Neural progenitor cell (in vitro differentiated cells): ENCODE results near the gene OSTN. TPM values are rescaled to one million over a fixed set of nuclear protein-coding genes. Genes with fewer than 3 reads are reported as not detected.

Source experiments
- DNase-seq: peaks from one replicate; pipeline ENCODE4 v3.0.0-alpha.2; 2016; ENCODE audit warnings: low spot score
- H2AFZ ChIP-seq: fragments of 200-600 bp; sonication (generic); replicated peaks from 2 replicates; pipeline ENCODE4 v1.6.1; 2016; ENCODE audit warnings: antibody characterized with exemption
- H3F3A ChIP-seq: fragments of 200-600 bp; sonication (generic); 2 replicates; pipeline ENCODE4 v1.6.1; 2016; ENCODE audit warnings: antibody characterized with exemption, low read depth
- H3K27ac ChIP-seq: fragments of 200-600 bp; sonication (generic); 2 replicates; pipeline ENCODE4 v1.5.1; 2016; ENCODE audit warnings: mild to moderate bottlenecking
- H3K27me3 ChIP-seq: fragments of 200-600 bp; sonication (generic); 2 replicates; pipeline ENCODE4 v1.6.1; 2016; ENCODE audit warnings: mild to moderate bottlenecking, moderate library complexity
- H3K36me3 ChIP-seq: fragments of 200-600 bp; sonication (generic); 2 replicates; pipeline ENCODE4 v1.5.1; 2016
- H3K4me1 ChIP-seq: fragments of 200-600 bp; sonication (generic); 2 replicates; pipeline ENCODE4 v1.6.1; 2016; ENCODE audit warnings: mixed run types
- H3K4me2 ChIP-seq: fragments of 200-600 bp; sonication (generic); 2 replicates; pipeline ENCODE4 v1.6.1; 2016
- H3K4me3 ChIP-seq: fragments of 200-600 bp; sonication (generic); 2 replicates; pipeline ENCODE4 v1.5.1; 2016
- H3K79me2 ChIP-seq: fragments of 200-600 bp; sonication (generic); 2 replicates; pipeline ENCODE4 v1.6.1; 2016; ENCODE audit warnings: low read depth
- H3K9ac ChIP-seq: fragments of 200-600 bp; sonication (generic); 2 replicates; pipeline ENCODE4 v1.6.1; 2016
- H3K9me3 ChIP-seq: fragments of 200-600 bp; sonication (generic); 2 replicates; pipeline ENCODE4 v1.5.1; 2016; ENCODE audit warnings: low read depth
- H4K20me1 ChIP-seq: fragments of 200-600 bp; sonication (generic); 2 replicates; pipeline ENCODE4 v1.6.1; 2016; ENCODE audit warnings: low read depth
- H3K27ac Mint-ChIP-seq: 3 replicates; pipeline ENCODE4 v1.8.0; 2021; ENCODE audit warnings: mixed read lengths
- H3K27me3 Mint-ChIP-seq: 2 replicates; pipeline ENCODE4 v1.8.0; 2022; ENCODE audit warnings: low read depth, mild to moderate bottlenecking, inconsistent platforms, moderate library complexity, mixed read lengths; ENCODE audit not compliant: insufficient read depth
- H3K36me3 Mint-ChIP-seq: 3 replicates; pipeline ENCODE4 v1.8.0; 2021; ENCODE audit warnings: mixed read lengths
- H3K4me1 Mint-ChIP-seq: 3 replicates; pipeline ENCODE4 v1.8.0; 2021; ENCODE audit warnings: mixed read lengths
- H3K4me3 Mint-ChIP-seq: 3 replicates; pipeline ENCODE4 v1.8.0; 2021; ENCODE audit warnings: mild to moderate bottlenecking, moderate library complexity, mixed read lengths
- H3K9me3 Mint-ChIP-seq: 3 replicates; pipeline ENCODE4 v1.8.0; 2020; ENCODE audit warnings: mixed read lengths
- EZH2 ChIP-seq: fragments of 200-600 bp; sonication (generic); IDR thresholded peaks from 2 replicates; pipeline ENCODE4 v1.6.1; 2017; ENCODE audit warnings: antibody characterized with exemption, mild to moderate bottlenecking, moderate library complexity
- EZH2phosphoT487 ChIP-seq: fragments of 200-600 bp; sonication (generic); IDR thresholded peaks from 2 replicates; pipeline ENCODE4 v1.6.1; 2017; ENCODE audit warnings: antibody characterized with exemption
- total RNA-seq: library from RNA; depleted of rRNA; stranded (reverse); fragments of >200 nt; gene quantifications from 2 replicates; pipeline ENCODE4 v1.2.3, GENCODE V29; 2015; ENCODE audit warnings: low replicate concordance
- TF ChIP-seq, protein P1 (sequence below): fragments of 200-600 bp; sonication (generic); IDR thresholded peaks from 2 replicates; pipeline ENCODE4 v1.5.1; 2017; ENCODE audit warnings: antibody characterized with exemption, mild to moderate bottlenecking

OSTN gene
- total RNA-seq, 1 donor from 2014 or later, result 1.2 TPM

DNA sequence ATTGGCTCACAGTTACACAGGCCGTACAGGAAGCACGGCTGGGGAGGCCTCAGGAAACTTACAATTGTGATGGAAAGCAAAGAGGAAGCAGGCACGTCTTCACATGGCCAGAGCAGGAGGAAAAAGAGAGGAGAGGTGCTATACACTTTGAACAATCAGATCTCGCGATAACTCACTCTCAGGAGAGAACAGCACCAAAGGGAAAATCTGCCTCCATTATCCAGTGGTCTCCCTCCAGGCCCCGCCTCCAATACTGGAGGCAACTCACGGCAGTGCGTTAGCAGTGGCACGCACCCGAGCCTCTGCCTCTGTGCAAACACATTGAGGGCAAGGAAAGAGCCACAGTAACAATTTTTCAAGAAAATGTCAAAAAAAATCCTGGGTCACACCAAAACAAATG lies 11.0 kb downstream of the OSTN start:
- Histone ChIP-seq H3K9ac (no peak overlapping the region), H3K79me2 (no peaks in the 10 kb centered on the region), H3K36me3 (no peaks in the 10 kb centered on the region), H3K9me3 (no peaks in the 10 kb centered on the region), H3K4me1 (no peaks in the 10 kb centered on the region), H3K27ac (no peak overlapping the region), H4K20me1 (no peaks in the 10 kb centered on the region), H2AFZ (no peak overlapping the region), H3K4me3 (no peak overlapping the region), H3K27me3 (no peaks in the 10 kb centered on the region), H3K4me2 (no peak overlapping the region), H3F3A (no peaks in the 10 kb centered on the region)
- Mint-ChIP-seq H3K27ac (no peak overlapping the region), H3K4me3 (no peak overlapping the region), H3K4me1 (no peaks in the 10 kb centered on the region), H3K27me3 (peaks cover 3% of the 10 kb centered on the region), H3K9me3 (no peaks in the 10 kb centered on the region), H3K36me3 (no peaks in the 10 kb centered on the region)
- TF ChIP-seq EZH2phosphoT487 (no peak), EZH2 (no peak)
- TF ChIP-seq, protein P1, sequence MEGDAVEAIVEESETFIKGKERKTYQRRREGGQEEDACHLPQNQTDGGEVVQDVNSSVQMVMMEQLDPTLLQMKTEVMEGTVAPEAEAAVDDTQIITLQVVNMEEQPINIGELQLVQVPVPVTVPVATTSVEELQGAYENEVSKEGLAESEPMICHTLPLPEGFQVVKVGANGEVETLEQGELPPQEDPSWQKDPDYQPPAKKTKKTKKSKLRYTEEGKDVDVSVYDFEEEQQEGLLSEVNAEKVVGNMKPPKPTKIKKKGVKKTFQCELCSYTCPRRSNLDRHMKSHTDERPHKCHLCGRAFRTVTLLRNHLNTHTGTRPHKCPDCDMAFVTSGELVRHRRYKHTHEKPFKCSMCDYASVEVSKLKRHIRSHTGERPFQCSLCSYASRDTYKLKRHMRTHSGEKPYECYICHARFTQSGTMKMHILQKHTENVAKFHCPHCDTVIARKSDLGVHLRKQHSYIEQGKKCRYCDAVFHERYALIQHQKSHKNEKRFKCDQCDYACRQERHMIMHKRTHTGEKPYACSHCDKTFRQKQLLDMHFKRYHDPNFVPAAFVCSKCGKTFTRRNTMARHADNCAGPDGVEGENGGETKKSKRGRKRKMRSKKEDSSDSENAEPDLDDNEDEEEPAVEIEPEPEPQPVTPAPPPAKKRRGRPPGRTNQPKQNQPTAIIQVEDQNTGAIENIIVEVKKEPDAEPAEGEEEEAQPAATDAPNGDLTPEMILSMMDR, result no peak
- DNase-seq, result no peak

DNA sequence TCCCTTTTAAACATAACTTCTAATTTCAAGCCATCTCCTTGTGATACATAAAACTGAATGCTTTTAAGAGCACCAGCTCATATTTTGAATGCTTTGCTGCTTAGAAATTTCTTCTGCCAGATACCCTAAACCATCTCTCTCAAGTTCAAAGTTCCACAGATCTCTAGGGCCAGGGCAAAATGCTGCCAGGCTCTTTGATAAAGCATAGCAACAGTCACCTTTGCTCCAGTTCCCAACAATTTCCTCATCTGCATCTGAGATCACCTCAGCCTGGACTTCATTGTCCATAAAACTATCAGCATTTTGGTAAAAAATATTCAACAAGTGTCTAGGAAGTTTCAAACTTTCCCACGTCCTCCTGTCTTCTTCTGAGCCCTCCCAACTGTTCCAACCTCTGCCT lies 17.5 kb downstream of the OSTN start:
- Mint-ChIP-seq H3K36me3 (peaks cover 2% of the 10 kb centered on the region), H3K9me3 (peaks cover 6% of the 10 kb centered on the region)
- no peak overlapping the region for H3K4me2 ChIP-seq

DNA sequence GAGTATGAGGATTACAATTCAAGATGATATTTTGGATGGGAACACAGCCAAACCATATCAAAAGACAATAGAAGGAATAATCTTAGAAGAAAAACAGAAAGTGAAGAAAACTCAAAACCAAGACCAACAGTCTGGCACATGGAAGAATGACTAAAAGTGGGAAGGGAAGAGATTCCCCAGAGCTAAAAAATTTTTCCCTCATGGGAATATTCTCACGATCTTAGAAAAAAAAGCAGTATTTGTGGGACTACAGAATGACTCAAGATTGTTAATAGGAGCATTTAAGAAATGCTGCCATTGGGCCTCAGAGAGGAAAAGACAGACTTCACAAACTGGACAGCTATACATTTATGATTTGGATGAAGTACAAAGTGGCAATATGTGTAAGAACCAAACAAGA lies 18.3 kb downstream of the OSTN start:
- no peak overlapping the region for H2AFZ ChIP-seq
- H3F3A ChIP-seq, result no peaks in the 10 kb centered on the region
- no peak for DNase-seq
- H3K4me2 ChIP-seq, result no peak overlapping the region
- H3K36me3 Mint-ChIP-seq, result peaks cover 2% of the 10 kb centered on the region
- H3K9me3 ChIP-seq, result no peaks in the 10 kb centered on the region
- no peak overlapping the region for H3K9ac ChIP-seq
- no peak overlapping the region for H3K27ac Mint-ChIP-seq
- H4K20me1 ChIP-seq, result no peaks in the 10 kb centered on the region
- H3K27me3 ChIP-seq, result no peaks in the 10 kb centered on the region
- peaks cover 6% of the 10 kb centered on the region for H3K9me3 Mint-ChIP-seq
- no peak overlapping the region for H3K27ac ChIP-seq
- H3K79me2 ChIP-seq, result no peaks in the 10 kb centered on the region
- no peaks in the 10 kb centered on the region for H3K4me1 ChIP-seq
- no peak overlapping the region for H3K4me3 Mint-ChIP-seq
- no peak for TF ChIP-seq EZH2phosphoT487
- TF ChIP-seq, protein P1, result no peak
- TF ChIP-seq EZH2, result no peak
- no peaks in the 10 kb centered on the region for H3K36me3 ChIP-seq
- peaks cover 3% of the 10 kb centered on the region for H3K27me3 Mint-ChIP-seq
- no peak overlapping the region for H3K4me3 ChIP-seq
- no peaks in the 10 kb centered on the region for H3K4me1 Mint-ChIP-seq

More for the DNA sequence above, 17.5 kb downstream of the OSTN start:
- Histone ChIP-seq H3K79me2 (no peaks in the 10 kb centered on the region), H3K27me3 (no peaks in the 10 kb centered on the region), H3K27ac (no peak overlapping the region), H3K4me3 (no peak overlapping the region), H3K36me3 (no peaks in the 10 kb centered on the region), H3K9me3 (no peaks in the 10 kb centered on the region), H2AFZ (no peak overlapping the region), H3K9ac (no peak overlapping the region), H4K20me1 (no peaks in the 10 kb centered on the region), H3K4me1 (no peaks in the 10 kb centered on the region), H3F3A (no peaks in the 10 kb centered on the region)
- Mint-ChIP-seq H3K27me3 (peaks cover 3% of the 10 kb centered on the region), H3K27ac (no peak overlapping the region), H3K4me3 (no peak overlapping the region), H3K4me1 (no peaks in the 10 kb centered on the region)
- DNase-seq, result no peak
- TF ChIP-seq, protein P1, result no peak
- no peak for TF ChIP-seq EZH2
- no peak for TF ChIP-seq EZH2phosphoT487
